Peyer's patch (tissue), 4 donors: ENCODE measurements around the gene PRRT3. TPM values are rescaled to one million over a fixed set of nuclear protein-coding genes. Genes with fewer than 3 reads are reported as not detected.
"Not testable (repeated sequence)": the region's sequence is repeated elsewhere in the genome, so short reads cannot be mapped to it uniquely, and the experiment has no call there.

Experiments used
- DNase-seq, 3 donors: peaks; one replicate each; pipeline ENCODE4 v3.0.0-alpha.2; 2017 to 2019
- H3K27ac ChIP-seq, 4 donors: fragments of 200-600 bp; sonication (generic); one replicate each; pipeline ENCODE4 v1.5.1; 2016 to 2019
- H3K27me3 ChIP-seq, 2 donors: fragments of 200-600 bp; sonication (generic); one replicate each; pipeline ENCODE4 v1.5.1; 2019
- H3K36me3 ChIP-seq, 3 donors: fragments of 200-600 bp; sonication (generic); one replicate each; pipeline ENCODE4 v1.5.1; 2016 to 2019
- H3K4me1 ChIP-seq, 4 donors: fragments of 200-600 bp; sonication (generic); one replicate each; pipeline ENCODE4 v1.5.1; 2016 to 2019
- H3K4me3 ChIP-seq, 4 donors: fragments of 200-600 bp; sonication (generic); 1 replicate in 3 of 4; 2 replicates in 1 of 4; pipeline ENCODE4 v1.5.1; 2016 to 2019; ENCODE audit warnings: mild to moderate bottlenecking in 1 of 4
- H3K9me3 ChIP-seq, 4 donors: fragments of 200-600 bp; sonication (generic); one replicate each; pipeline ENCODE4 v1.5.1; 2016 to 2019; ENCODE audit warnings: mild to moderate bottlenecking in 1 of 4
- CTCF ChIP-seq, 6 experiments: fragments of 450-650 bp in 4 of 6; fragments of 200-600 bp in 2 of 6; sonication (generic) in 1 of 6; IDR thresholded peaks; one replicate each; pipeline ENCODE4 v1.5.1; 2017 to 2019; ENCODE audit warnings: antibody characterized with exemption in 6 of 6, mild to moderate bottlenecking in 3 of 6, moderate library complexity in 1 of 6
- POLR2A ChIP-seq, 2 donors: fragments of 450-650 bp; IDR thresholded peaks; one replicate each; pipeline ENCODE4 v1.5.1; 2017; ENCODE audit warnings: antibody characterized with exemption in 2 of 2, mild to moderate bottlenecking in 2 of 2, moderate library complexity in 2 of 2
- total RNA-seq, 4 donors: library from RNA; depleted of rRNA; stranded (reverse); fragments of >200 nt; gene quantifications; one replicate each; pipeline ENCODE4 v1.1.0, GENCODE V29; 2016

The PRRT3 gene
- total RNA-seq, 4 donors from 2014 or later: 1.9 to 13.2 (median 3.6) TPM

DNA sequence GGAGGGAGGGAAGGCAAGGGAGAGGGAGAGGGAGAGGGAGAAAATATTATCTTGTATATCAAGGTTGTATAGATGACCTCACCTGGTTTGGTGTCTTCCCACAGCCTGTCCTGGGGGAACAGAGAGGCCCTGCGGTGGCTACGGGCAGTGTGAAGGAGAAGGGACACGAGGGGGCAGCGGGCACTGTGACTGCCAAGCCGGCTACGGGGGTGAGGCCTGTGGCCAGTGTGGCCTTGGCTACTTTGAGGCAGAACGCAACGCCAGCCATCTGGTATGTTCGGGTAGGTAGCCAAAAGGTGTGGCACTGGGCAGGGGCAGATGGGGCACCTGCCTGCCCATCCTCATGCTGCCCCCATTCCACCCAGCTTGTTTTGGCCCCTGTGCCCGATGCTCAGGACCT lies 11.5 kb downstream of the PRRT3 start:
- H3K36me3 ChIP-seq: peaks cover 0 to 15% (median 0%) of the 10 kb centered on the region in 3 donors
- no peak overlapping the region for H3K27ac ChIP-seq
- TF ChIP-seq POLR2A (IDR thresholded peaks at IDR 0.05) (no peak), CTCF (IDR thresholded peaks at IDR 0.05) (no peak)
- no peaks in the 10 kb centered on the region for H3K27me3 ChIP-seq
- H3K4me1 ChIP-seq: no peaks in the 10 kb centered on the region
- no peaks in the 10 kb centered on the region for H3K9me3 ChIP-seq
- no peak overlapping the region for H3K4me3 ChIP-seq
- no peak for DNase-seq

GRCh38 chr3:9939906-9940305 lies 12.3 kb downstream of the PRRT3 start:
- H3K4me3 ChIP-seq, H3K4me1 ChIP-seq, H3K27me3 ChIP-seq, H3K27ac ChIP-seq, DNase-seq, H3K9me3 ChIP-seq: not testable (repeated sequence)
- H3K36me3 ChIP-seq: peaks cover 0 to 15% (median 0%) of the 10 kb centered on the region in 3 donors

DNA sequence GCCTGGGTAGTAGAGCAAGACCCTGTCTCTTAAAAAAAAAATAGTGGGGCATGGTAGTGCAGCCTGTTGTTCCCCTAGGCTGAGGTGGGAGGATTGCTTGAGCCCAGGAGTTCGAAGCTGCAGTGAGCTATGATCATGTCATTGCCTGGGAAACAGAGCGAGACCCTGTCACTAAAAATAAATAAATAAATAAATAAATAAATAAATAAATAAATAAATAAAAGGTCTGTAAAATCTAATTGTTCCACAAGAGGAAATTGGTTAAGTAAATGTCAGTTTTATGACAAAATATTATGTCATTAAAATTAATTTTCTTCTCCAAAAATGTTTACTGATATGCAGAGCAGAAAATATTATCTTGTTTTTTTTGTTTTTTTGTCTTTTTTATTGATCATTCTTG lies 13.2 kb downstream of the PRRT3 start:
- TF ChIP-seq CTCF (IDR thresholded peaks at IDR 0.05) (no peak), POLR2A (IDR thresholded peaks at IDR 0.05) (no peak)
- Histone ChIP-seq H3K4me1 (peaks cover 0 to 15% (median 6%) of the 10 kb centered on the region in 4 donors), H3K27me3 (no peaks in the 10 kb centered on the region)

GRCh38 chr3:9937486-9938238 lies 14.5 kb downstream of the PRRT3 start:
- TF ChIP-seq CTCF (IDR thresholded peaks at IDR 0.05) (no peak), POLR2A (IDR thresholded peaks at IDR 0.05) (no peak)
- no peaks in the 10 kb centered on the region for H3K9me3 ChIP-seq
- H3K27ac ChIP-seq: no peak overlapping the region
- peaks cover 0 to 20% (median 6%) of the 10 kb centered on the region in 4 donors for H3K4me1 ChIP-seq
- H3K4me3 ChIP-seq: no peak overlapping the region
- DNase-seq: no peak
- peaks cover 0 to 15% (median 0%) of the 10 kb centered on the region in 3 donors for H3K36me3 ChIP-seq
- no peaks in the 10 kb centered on the region for H3K27me3 ChIP-seq

More for the DNA sequence above, 13.2 kb downstream of the PRRT3 start:
- H3K27ac ChIP-seq: no peak overlapping the region
- H3K4me3 ChIP-seq: no peak overlapping the region
- peaks cover 0 to 15% (median 0%) of the 10 kb centered on the region in 3 donors for H3K36me3 ChIP-seq
- DNase-seq: no peak
- H3K9me3 ChIP-seq: no peaks in the 10 kb centered on the region

- Histone ChIP-seq H3K27me3 (no peaks in the 10 kb centered on the region), H3K27ac (no peak overlapping the region), H3K36me3 (peaks cover 0 to 14% (median 0%) of the 10 kb centered on the region in 3 donors), H3K4me1 (peaks cover 0 to 28% (median 9%) of the 10 kb centered on the region in 4 donors), H3K4me3 (no peak overlapping the region), H3K9me3 (no peaks in the 10 kb centered on the region)
- no peak for TF ChIP-seq CTCF (IDR thresholded peaks at IDR 0.05)
- TF ChIP-seq POLR2A (IDR thresholded peaks at IDR 0.05): no peak
- no peak for DNase-seq
Observed at GRCh38 chr3:9935966-9936510, 16.2 kb downstream of the PRRT3 start.

GRCh38 chr3:9934993-9935392 lies 17.2 kb downstream of the PRRT3 start:
- Histone ChIP-seq H3K4me3 (peak overlapping the region in 2 of 4 donors; percentile 74 to 82), H3K36me3 (peaks cover 0 to 13% (median 0%) of the 10 kb centered on the region in 3 donors), H3K4me1 (peaks cover 0 to 28% (median 9%) of the 10 kb centered on the region in 4 donors), H3K9me3 (no peaks in the 10 kb centered on the region), H3K27me3 (no peaks in the 10 kb centered on the region), H3K27ac (peak overlapping the region in 1 of 4 donors; percentile 97)
- DNase-seq: no peak
- TF ChIP-seq POLR2A (IDR thresholded peaks at IDR 0.05): no peak
- TF ChIP-seq CTCF (IDR thresholded peaks at IDR 0.05): no peak
